HG02852 (cell line): ENCODE measurements around the gene FN1.

Experiments
- ATAC-seq: cut with Tn5 transposase; IDR thresholded peaks from one replicate; pipeline ENCODE4 v1.9.1; 2021; ENCODE audit warnings: mild to moderate bottlenecking, moderate library complexity; ENCODE audit not compliant: unreplicated experiment

The FN1 gene

GRCh38 chr2:215435870-215436704 is at the start of gene FN1:
TSS of gene FN1 (minus strand) at chr2:215436068. CDS start at chr2:215435802, 266 bp downstream.
- peak; percentile 83 for ATAC-seq

- ATAC-seq: no peak
Observed at GRCh38 chr2:215485032-215485431, 49.2 kb upstream of the FN1 start.

GRCh38 chr2:215484570-215484969 is 48.7 kb upstream of the FN1 start:
- ATAC-seq: no peak

- no peak for ATAC-seq
Observed at GRCh38 chr2:215483431-215483830, 47.6 kb upstream of the FN1 start.

- ATAC-seq: no peak
Observed at GRCh38 chr2:215479536-215480240, 43.8 kb upstream of the FN1 start.

GRCh38 chr2:215479121-215479520 is 43.3 kb upstream of the FN1 start:
- ATAC-seq: no peak

GRCh38 chr2:215476424-215476823 is 40.6 kb upstream of the FN1 start:
- no peak for ATAC-seq

- no peak for ATAC-seq
Observed at GRCh38 chr2:215466097-215466909, 30.4 kb upstream of the FN1 start.

GRCh38 chr2:215465256-215465655 is 29.4 kb upstream of the FN1 start:
- no peak for ATAC-seq

- no peak for ATAC-seq
Observed at GRCh38 chr2:215461836-215462532, 26.1 kb upstream of the FN1 start.

GRCh38 chr2:215460682-215461382 is 25.0 kb upstream of the FN1 start:
- ATAC-seq: no peak

GRCh38 chr2:215455958-215456357 is 20.1 kb upstream of the FN1 start:
- ATAC-seq: no peak

- peak; percentile 57 for ATAC-seq
Observed at GRCh38 chr2:215454519-215455246, 18.8 kb upstream of the FN1 start.

GRCh38 chr2:215452725-215453124 is 16.9 kb upstream of the FN1 start:
- ATAC-seq: no peak

GRCh38 chr2:215451012-215451756 is 15.3 kb upstream of the FN1 start:
- no peak for ATAC-seq

GRCh38 chr2:215450188-215451011 is 14.5 kb upstream of the FN1 start:
- no peak for ATAC-seq

- ATAC-seq: no peak
Observed at GRCh38 chr2:215447673-215448081, 11.8 kb upstream of the FN1 start.

- ATAC-seq: no peak
Observed at GRCh38 chr2:215447056-215447455, 11.2 kb upstream of the FN1 start.
